Cardiac septum (tissue), 1 donor: ENCODE data around the gene ASB15. TPM values are rescaled to one million over a fixed set of nuclear protein-coding genes. Genes with fewer than 3 reads are reported as not detected.
"Not testable (repeated sequence)": the region's sequence is repeated elsewhere in the genome, so short reads cannot be mapped to it uniquely, and the experiment has no call there.

Experiments used
- DNase-seq: peaks from one replicate; pipeline ENCODE4 v3.0.0-alpha.2; 2020; ENCODE audit warnings: low spot score
- intact Hi-C: fragments of 100-400 bp; cut with DNase I; formaldehyde crosslinking; loops from one replicate; pipeline ENCODE4 v1.14.0; 2022
- long read RNA-seq: library from polyadenylated mRNA; unstranded; transcript quantifications from one replicate; pipeline ENCODE4 v2.0.0, GENCODE V29; 2021
- total RNA-seq: library from RNA; stranded (reverse); fragmentation: NEBNext Ultra II Directional; extraction: Animal tissue kit (Norgen Biotek cat#: 25700); gene quantifications from one replicate; pipeline ENCODE4 v1.2.1, GENCODE V29; 2021
- donor health status: DM: no; HTN: no; CAD: no.

ASB15 gene
- total RNA-seq: 20.0 TPM
- long read RNA-seq, partial matches to known transcripts: 5 of 32 reads
- long read RNA-seq, other reads (novel, unspliced or antisense): 24 of 32 reads

DNA sequence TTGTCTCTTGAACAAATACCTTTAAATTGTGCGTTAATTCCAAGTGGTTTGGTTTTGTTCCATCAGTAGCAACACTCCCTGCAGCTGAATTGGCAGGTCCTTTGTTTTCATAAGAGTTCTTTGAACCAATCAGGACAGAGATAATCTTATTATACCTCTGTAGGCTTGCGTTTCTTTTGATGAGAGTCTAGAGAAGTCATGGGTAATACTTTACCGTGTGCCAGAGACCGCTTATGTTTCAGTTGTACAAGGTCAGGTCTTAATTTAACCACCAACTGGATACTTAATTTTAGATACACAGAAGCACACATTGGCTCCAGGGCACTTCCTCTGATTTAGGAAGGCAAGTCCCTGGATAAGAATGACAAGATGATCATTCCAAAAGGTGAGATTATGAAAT, at the start of gene ASB15:
TSS of gene ASB15 (plus strand) at position 292 of the 400 bp plus-strand sequence. CDS start 12,682 bp downstream, outside the sequence.
- DNase-seq: no peak
- intact Hi-C loops: no loop called here

DNA sequence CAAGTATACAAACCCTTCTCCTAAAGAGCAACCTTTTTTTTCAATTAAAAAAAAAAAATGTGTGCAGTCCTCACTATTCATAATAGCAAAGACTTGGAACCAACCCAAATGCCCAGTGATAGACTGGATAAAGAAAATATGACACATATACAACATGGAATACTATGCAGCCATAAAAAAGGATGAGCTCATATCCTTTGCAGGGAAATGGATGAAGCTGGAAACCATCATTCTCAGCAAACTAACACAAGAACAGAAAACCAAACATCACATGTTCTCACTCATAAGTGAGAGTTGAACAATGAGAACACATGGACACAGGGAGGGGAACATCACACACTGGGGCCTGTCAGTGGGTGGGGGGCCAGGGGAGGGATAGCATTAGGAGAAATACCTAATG, 49.5 kb upstream of the ASB15 start:
- DNase-seq, intact Hi-C loops: not testable (repeated sequence)

DNA sequence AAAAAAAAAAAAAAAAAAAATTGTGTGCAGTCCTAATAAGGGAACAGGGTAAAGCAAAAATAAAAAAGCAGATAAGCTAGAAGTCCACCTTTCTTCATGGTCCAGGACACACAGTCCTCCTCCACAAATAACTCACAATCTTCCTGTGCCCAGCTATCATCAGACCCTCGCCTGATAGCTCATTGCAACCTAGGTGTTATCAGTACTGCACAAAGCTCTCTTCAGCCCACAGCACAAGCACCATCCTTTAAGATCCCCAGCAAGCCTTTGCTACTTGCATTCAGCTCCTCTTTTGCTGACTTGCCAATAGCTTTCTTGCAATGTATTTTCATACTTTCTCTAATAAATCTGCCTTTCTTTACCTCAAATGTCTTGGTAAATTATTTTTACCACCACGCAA, 49.0 kb upstream of the ASB15 start:
- intact Hi-C loops: no loop called here
- DNase-seq: no peak

DNA sequence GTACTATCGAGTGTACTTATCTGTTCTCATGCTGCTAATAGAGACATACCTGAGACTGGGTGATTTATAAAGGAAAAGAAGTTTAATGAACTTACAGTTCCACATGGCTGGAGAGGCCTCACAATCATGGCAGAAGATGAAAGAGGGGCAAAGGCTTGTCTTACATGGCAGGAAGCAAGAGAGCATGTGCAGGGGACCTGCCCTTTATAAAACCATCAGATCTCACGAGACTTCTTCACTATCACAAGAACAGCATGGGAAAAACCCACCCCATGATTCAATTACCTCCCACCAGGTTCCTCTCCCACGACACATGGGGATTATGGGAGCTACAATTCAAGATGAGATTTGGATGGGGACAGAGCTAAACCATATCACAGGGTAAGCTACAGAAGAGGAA, 48.5 kb upstream of the ASB15 start:
- intact Hi-C loops: no loop called here
- DNase-seq: no peak

DNA sequence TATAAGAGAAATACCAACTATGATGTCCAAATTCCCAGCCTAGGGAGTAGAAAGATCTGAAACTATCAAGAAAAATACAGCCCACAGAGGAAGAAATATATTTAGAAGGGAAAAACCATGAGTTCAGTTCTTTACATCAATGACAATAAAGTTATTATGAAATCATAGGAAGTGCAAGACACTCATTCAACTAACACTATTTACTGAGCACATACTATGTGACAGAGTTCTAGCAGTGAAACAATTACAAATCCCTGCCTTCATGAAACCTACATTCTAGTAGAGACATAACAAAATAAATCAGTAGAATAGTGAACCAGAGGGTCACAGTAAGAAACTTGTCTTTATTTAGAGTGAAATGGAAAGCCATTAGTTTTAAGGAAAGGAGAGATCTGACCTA, 46.1 kb upstream of the ASB15 start:
- DNase-seq: no peak
- intact Hi-C loops: no loop called here

DNA sequence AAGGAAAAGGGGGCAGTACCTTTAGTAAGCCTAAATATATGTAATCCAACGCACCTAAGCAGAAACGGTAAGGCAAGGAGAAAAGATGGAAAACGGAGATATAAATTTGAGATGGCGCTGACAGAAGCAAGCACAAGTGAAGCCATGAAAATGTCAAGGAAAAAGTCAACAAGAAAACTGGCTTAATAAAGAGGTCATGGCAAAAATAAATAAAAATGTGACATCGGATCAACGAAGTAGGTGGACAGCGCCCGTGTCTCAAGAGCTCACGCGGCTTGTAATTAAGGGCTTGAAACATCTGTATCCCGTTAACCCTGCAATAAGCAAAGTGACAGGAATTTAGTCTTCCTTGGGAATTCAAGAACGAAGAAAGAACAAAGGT, 44.6 kb upstream of the ASB15 start:
- intact Hi-C loops: no loop called here
- DNase-seq: no peak

DNA sequence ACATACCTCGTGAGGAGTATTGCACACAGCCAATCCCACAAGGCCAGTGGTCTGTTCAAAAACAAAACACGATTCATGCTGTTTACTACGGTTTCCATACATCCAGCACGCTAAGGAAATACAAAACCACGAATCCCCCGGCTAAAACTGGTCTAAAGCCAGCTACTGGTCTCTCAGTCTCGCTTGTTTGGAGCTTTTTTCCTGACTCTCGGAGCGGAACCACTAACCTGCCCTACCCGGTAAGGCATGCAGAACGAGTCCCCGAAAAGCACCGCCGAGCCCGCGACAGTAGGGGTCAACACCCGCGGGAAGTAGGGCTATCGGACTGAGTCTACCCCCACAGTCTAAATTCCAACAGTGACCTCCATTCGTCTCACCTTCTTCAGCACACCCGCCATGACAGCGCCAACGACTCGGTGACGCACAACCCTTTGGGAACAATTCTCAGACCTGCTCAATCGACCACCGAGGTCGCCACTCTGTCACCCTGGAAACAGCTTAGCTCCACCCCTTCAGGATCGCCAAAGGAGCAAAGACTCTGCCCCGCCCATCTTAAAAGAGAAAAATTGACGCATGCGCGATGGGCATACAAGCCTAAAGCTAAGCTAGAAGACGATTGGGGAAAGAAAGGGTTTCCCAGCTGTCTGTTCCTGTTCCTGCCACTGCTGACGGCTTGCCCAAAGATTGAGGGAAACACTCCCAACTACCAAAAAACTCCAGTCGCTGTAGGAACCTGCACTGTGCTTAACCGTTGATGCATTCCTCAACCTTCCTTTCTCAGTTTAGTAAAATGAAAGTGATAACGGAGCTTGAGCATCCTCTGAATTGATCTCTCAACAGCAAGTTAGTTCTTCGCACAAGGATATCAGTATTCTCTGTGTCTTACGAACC, 44.0 kb upstream of the ASB15 start, which contains the start of gene NDUFA5:
TSS of gene NDUFA5 (minus strand) at position 421 of the 891 bp plus-strand sequence. CDS start at position 398, 23 bp downstream.
- peak; percentile 97 for DNase-seq
- intact Hi-C loops: no loop called here

DNA sequence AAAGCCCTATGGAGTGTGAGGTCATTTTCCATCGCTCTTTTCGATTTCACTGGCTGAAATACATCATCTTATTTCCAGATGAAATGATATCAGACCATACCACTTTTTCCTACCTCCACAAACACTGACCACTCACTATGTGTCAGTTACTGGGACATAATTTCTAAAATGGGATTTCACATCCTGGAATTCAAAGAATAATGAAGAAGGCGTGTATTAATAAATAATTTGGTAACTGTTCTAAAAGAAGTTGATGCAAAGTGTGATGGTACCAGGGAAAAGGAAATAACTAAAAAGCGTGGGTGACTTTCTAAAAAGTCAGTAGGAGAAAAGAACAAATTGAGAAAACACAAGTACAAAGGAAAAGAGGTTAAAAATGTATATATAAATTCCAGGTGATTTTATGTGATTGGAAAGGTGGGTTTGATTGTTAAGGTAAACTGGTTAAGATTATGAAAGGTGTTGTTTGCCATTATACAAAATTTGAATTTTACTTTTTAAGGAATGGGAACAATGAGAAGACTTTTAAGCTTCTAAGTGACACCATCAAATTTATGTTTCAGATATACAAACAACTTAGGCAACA, 43.2 kb upstream of the ASB15 start:
- no peak for DNase-seq
- intact Hi-C loops: no loop called here

DNA sequence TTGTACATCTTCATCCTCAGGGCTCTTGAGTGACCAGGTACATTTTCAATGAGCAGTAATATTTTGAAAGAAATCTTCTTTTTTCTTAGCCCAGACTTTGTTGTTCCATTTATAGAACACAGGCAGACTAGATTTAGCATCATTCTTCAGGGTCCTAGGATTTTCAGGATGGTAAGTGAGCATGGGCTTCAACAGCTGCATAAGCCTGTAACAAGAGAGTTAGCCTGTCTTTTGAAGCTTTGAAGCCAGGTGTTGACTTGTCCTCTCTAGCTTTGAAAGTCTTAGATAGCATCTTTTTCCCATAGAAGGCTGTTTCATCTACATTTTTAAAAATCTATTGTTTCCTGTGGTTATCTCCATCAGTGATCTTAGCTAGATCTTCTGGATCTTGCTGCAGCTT, 39.5 kb upstream of the ASB15 start:
- DNase-seq: no peak
- intact Hi-C loops: no loop called here

DNA sequence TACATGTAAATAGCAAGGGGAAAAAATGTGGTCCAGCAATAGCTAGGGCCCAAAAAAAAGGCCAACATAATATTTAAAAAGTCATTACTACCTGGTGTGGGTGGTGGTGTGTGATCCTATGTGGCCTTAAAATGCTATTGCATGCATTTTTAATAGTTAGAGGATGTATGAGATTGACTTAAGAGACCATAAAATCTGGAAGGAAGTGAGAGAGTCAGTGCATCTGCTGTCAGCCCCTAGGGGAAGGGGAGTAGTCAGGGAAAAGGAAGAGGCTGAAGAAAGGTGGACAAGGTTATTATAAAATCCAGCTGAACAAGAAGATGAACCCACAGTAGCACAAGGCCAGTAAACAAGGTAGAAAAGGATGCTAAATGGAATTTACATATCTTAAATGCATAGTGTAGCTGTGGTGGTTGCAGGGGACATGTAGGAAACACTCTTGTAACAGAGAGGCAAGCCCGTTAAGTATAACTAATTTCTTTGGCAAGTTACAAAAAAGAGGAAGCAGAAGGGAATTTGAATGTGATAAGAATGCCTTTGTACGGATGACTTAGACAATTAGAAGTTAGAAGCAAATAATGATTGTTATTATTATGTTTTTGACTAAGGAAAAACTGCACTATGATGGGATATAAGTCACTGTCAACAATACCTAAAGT, 32.1 kb upstream of the ASB15 start:
- DNase-seq: no peak
- intact Hi-C loops: no loop called here

DNA sequence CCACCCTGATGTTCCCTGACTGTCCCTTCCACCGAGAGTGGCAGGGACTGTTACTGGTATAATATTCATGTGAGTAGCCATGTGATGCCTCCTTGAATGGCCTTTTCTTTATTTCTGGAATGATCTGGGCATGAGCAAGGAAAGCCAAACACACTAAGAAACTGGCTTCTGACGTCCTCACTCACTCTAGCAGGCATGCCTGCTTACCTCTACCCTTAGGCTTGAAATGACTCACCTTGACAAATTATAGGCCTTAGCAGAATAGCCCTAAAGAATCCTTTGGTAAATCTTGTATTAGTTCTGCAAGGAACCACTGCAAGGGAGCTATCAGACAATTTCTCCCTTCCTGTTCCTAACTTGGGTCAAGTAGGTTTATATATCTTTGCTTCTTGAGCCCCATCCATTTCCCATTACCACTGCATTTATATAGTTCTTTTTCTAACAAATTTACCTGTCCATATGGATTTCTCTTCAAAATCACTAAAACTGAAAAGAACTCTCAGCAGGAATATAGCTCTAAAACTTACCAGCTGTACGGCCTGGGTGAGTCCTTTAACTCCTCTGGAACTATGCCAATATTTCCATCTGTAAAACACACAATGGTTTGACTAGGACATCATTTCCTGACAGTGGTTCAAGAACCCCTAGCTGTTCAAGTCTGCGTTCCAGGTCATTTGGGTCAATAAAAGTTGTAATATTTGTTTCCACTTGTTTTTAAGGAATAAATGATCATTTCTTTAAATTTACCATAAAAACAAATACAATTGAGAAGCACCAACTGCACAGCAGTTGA, 31.0 kb upstream of the ASB15 start:
- intact Hi-C loops: no loop called here

DNA sequence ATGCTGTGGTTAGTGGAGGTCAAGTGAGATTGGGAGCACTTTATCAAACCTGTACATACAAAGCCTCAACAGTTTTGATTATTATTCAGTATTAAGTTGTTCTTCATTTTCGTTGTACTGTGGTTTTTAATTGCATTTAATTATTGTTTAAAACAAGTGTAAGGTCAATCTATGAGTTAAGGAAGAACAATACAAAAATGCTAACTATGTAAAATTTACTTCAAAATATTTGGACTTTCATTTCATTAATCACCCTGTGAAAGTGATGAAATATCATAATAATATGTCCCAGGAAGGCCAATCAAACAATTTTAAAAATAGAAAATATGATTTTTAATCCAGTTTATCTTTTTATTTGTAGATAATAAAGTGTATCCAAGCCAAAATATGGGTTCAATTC, 30.4 kb upstream of the ASB15 start:
- DNase-seq: no peak
- intact Hi-C loops: no loop called here

More for the DNA sequence above, 31.0 kb upstream of the ASB15 start:
- no peak for DNase-seq

DNA sequence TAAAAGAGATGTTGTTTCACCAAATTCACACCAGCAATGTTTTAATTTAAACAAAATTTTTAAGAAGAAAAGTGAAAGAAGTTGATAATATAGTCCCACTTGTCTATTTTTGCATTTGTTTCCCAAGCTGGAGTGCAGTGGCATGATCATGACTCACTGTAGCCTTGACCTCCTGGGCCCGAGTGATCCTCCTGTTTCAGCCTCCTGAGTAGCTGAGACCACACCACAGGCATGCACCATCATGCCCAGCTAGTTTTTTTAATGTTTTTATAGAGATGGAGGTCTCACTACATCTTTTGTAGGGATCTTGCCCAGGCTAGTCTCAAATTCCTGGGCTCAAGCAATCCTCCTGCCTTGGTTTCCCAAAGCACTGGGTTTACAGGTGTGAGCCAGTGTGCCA, 29.9 kb upstream of the ASB15 start:
- intact Hi-C loops: no loop called here
- no peak for DNase-seq

DNA sequence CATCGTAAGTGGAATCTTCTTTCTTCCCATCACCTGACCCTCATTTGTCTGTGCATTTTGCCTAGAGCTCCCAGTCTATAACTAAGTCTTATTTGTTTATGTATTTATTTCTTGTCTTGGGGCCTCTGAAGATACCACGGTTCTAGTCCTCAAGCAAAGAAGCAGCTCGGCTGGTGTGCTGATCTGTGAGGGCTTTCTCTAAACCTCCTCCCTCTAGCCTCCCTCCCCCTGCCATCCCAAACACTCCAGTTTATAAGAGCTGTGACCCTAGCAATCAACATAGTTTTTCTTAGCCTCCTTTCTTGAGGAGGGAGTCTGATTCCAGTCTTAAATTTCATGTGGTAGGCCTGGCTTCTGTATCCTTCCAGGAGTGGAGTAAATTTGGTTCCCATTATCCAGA, 28.3 kb upstream of the ASB15 start:
- DNase-seq: no peak
- intact Hi-C loops: no loop called here

DNA sequence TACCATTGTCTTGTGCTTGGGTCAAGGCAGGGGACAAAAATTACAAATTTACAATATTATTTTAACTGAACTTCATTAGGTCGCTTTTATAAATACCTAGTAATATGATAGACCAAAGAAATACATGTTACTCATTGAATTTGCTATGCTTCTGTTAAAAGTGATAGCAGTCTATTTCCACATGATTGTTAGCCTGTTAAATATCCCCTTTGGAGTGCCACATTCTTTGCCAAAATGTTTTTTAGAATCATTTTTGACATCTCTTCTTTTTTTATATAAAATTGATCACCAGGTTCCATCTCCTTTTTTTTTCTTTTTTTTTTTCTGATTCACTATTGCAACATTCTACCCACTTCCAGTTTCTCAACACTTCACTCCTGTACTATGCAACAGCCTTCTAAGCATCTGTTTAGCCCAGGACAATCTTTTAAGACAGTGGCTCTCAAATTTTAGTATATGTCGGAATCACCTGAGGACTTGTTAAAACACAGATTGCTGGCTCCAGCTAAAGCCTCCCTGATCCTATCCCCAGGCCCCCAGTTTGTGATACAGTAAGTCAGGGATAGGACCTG, 27.6 kb upstream of the ASB15 start:
- intact Hi-C loops: no loop called here
- no peak for DNase-seq

DNA sequence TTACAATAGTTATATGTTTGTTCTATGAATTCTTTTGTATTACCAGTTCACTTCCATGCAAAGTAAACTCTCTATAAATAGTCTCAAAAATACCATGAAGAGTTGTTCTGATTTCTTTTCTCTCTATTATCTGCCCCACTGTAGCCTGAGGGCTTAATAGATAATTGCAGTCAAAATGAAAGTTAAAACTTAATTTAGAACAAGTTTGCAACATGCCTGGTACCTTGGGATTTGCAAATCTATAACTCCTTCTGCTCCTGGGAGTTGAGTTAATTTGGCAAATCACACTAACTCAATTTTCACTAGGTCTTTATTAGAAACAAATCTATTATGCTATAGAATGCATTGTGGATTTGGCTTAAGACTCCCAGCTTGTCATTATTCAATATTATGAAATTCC, 22.2 kb upstream of the ASB15 start:
- intact Hi-C loops: no loop called here
- no peak for DNase-seq

DNA sequence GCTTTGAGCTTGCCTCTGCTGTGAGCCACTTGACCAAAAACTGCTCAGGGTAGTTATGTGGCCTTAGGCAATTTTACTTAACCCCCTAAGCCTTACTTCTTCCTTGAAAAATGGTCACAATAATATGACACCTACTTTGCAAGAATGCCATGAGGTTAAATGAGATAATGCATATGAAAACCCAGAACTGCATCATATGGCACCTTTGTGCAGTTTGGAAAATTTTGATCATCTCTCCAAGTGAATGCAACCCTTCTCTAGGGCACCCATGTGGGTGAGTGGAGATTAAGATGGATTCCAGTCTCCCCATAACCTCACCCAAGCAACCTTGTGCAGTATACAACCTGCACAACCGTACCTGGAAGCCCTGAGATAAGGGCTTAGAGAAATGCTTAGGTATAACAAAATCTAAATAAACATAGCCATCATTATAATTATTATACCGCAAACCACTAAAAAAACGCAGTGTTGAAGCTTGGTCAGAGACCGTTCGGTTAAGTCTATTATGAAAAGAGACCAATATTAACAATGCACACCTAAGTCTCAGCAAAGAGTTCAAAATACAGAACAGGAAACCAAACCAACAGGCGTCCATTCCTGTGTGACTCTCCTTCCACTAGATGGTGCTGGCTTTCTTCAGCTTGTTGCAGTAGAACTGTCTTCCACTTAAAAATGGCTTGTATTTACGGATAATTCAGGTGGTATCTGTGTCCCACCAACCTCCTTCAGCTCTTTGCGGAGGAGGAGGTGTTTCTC, 21.0 kb upstream of the ASB15 start:
- DNase-seq: no peak
- intact Hi-C loops: loop anchor here (2.0 to 5.0 kb wide), 4 partner anchors 57 to 287 kb away; no protein-coding TSS in a partner anchor

DNA sequence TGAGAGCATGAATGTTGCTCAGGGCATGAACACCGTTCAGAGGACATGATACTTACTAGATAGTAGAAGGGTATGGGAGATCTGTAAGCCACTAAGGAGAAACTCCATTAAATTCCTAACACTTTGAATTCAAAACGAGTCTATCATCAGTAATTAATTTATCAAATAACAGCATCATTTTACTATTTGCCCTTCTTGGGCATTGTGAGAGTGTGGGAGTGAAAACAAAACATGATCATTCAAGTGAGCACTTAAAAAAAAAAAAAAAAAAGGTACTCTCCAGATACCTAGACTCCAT, 20.5 kb upstream of the ASB15 start:
- intact Hi-C loops: loop anchor here (2.0 to 5.0 kb wide), 4 partner anchors 56 to 286 kb away; no protein-coding TSS in a partner anchor
- DNase-seq: no peak

DNA sequence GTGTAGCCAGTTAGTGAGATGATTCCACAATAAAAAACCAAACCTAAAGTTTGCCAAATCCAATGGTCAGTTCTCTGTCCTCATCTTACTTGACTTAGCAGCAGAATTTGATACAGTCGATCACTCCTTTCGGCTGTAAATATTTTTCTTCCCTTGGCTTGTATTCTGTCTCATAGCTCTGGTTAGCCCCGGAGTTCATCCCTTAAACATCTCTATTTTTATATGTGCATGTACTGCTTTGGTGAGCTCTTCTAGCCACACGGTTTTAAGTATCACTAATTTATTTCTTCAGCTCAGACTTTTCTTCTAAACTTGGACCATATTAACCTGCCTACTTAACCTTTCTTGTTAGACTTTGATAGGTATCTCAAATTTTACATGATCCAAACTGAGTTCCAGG, 17.8 kb upstream of the ASB15 start:
- intact Hi-C loops: loop anchor here (5.0 kb wide), 3 partner anchors 53 to 283 kb away; no protein-coding TSS in a partner anchor
- DNase-seq: no peak
